ENCODE measurements around the gene ARFGAP3.
A peak's percentile ranks its signal among the peaks of the same experiment; 100 is the strongest.

Gene ARFGAP3, protein sequence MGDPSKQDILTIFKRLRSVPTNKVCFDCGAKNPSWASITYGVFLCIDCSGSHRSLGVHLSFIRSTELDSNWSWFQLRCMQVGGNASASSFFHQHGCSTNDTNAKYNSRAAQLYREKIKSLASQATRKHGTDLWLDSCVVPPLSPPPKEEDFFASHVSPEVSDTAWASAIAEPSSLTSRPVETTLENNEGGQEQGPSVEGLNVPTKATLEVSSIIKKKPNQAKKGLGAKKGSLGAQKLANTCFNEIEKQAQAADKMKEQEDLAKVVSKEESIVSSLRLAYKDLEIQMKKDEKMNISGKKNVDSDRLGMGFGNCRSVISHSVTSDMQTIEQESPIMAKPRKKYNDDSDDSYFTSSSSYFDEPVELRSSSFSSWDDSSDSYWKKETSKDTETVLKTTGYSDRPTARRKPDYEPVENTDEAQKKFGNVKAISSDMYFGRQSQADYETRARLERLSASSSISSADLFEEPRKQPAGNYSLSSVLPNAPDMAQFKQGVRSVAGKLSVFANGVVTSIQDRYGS

DNA sequence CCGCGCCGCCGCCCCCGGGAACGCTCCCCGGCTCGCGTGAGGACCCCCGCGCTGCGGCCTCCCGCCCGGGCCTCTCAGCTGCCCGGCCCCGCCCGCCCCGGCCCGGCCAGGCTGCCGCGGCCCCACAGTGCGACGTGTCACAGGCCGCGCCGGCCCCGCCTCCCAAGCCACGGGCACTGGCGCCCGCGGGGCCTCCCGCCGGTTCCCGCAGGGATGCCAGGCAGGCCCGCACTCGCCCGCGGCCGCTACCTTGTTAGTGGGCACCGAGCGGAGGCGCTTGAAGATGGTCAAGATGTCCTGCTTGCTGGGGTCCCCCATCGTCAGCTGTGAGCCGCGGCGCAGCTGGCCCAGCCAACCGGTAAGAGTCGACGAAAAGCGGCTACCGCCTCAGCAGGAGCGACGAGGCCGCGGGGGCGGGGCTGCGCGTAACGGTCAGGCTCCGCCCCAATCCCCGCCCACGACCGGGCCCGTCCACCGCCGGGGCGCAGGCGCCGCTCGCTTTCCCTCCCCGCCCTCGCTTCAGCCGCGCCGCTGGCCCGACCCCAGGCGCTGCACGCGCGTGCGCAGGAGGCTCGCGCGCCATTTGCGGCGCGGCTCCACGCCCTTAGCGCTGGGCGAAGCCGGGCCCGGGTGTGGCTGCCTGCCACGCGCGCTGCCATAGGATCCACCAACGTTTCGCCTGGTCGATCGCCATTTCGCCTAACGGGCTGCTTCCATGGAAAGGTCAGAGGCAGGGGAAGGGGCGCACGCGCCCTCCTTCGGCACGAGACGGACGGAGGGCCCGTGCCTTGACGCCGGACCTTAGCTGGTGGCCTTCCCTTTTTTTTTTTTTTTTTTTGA lies at the start of gene ARFGAP3:
TSS of gene ARFGAP3 (minus strand) at position 409 of the 840 bp plus-strand sequence. CDS start at position 318, 91 bp downstream.
- peak; percentile 86 to 92 for DNase-seq

DNA sequence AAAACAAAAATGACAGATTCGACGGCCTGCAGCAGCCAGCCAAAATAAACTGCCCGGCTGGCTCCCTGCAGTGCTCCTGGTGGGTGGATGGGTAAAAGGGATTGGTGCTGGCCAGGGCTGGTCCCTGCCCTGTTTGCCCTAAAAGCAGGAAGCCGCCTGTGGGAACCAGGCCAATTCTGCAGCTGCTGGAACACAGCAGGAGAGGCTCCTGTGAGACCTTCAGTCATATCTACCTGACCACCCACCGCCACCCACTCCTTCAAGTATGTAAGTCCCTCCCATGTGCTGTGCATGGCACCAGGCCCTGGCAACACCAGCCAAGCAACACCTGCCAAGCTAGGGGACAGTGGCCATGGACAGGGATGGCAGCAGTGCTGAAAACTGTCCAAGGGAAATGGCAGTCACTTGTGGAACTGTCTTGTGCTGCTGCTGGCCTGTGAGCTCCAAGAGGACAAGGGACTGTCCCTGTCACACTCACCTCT lies 48.7 kb upstream of the ARFGAP3 start:
- no peak for DNase-seq

DNA sequence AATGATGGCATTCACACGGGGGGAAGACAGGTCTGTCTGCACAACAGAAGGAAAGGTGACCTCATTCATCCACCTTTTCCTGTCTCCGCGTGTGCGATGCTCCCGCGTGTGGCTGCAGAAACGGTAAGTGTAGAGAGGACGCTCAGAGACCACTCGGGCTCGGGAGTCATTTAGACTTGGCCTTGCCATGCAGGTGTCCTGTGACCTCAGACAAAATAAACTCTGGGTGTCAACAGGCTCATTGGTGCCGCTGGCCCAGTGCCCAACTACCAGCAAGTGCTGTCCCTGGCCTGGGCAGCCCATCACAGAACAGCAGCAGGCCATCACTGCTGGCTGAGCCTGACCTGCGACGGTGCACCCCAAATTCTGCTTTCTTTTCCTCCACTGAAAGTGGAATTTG lies 48.1 kb upstream of the ARFGAP3 start:
- DNase-seq, result no peak

DNA sequence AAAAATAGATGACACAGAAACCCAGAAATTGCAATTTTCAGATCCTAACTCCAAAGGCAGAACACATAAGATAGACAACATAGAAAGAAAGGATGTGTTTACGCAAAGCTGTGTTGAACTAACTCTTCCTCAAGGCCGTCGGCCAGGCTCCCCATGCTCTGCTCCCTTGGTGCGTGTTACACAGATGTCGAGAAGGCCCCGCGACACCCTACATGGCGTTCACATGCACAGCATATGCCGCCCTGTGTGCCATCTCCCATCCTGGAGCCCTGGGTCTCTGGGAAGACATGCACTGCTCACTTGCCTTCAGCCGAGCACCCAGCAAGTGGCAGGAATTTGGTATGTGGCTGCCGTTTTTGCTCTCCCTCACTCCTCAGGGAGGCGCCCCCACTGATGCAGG lies 47.0 kb upstream of the ARFGAP3 start:
- no peak for DNase-seq

DNA sequence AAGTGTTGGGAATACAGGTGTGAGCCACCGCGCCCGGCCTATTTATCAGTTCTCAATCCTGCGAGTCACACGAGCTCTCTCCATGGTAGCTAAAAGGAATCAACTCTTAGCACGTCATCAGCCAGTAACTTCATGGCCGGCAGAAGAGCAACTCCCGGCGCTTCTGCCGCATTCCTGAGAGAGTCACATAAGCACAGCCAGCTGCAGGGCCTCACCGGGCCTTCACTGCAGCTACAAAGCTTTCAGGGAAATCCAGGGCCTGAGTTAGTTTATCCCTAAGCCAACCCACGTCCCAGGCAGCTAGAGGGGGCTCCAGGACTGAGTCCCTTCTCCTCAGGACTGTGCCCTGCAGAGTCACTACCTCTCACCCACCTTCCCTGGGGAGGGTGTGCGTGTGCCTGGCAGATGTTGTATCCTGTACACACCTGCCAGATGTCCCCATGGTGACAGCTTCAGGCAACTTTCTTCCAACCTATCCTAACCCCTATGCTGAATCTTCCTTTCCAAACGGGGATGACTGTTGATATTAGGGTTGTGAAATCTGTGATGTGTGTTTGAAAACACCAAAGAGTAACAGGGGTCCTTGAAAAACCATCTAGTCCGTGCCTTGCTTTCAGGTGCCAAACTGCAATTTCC lies 45.9 kb upstream of the ARFGAP3 start:
- DNase-seq, result no peak

DNA sequence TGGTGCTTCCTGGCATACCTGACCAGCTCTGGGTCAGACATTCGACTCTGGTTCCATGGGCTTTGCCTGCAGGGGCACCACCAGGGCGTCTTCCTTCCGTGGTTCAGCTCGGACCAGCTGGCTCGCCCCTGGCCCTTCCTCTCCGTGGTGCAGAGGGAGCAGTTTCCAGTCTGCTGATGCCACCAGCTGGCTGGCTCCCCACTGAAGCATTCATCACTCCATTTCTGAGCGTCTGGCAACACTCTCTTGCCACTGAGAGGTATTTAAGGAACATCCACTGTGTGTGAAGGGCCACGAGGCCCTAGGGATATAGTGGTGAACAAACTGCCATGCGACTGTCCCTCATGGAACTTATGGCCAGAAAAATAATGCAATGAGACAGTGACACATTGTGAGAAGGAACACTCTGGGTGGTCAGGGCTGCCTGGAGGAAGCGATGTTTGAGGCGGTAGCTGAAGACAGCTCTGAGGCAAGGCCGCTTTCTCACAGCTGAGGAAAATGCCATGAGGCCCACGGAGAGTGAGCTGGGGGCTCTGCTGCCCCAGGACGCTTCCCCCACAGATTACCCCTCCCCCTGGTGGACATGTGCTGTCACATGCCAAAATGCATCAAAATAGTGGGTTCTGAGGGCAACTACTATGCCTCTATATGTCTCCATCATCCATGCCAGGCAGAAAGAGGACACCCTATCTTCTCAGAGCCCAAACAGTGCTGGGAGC lies 44.9 kb upstream of the ARFGAP3 start:
- no peak for DNase-seq

DNA sequence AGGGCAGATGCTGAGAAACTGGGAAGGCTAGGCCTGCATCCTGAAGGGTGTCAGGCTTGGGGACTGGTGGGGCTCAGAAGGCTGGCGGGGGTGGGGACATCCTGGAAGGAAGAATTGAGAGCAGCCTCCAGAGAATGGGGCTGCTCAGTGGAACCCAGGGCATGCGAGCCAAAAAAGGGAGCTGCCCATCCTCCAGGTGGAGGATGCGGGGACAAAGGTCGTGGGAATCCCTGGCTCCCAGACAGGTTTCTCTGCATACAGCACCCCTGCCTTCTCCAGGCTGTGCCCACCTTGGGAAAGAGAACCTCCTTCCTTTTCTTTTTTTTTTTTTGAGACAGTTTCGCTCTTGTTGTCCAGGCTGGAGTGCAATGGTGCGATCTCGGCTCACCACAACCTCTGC lies 40.9 kb upstream of the ARFGAP3 start:
- no peak for DNase-seq

DNA sequence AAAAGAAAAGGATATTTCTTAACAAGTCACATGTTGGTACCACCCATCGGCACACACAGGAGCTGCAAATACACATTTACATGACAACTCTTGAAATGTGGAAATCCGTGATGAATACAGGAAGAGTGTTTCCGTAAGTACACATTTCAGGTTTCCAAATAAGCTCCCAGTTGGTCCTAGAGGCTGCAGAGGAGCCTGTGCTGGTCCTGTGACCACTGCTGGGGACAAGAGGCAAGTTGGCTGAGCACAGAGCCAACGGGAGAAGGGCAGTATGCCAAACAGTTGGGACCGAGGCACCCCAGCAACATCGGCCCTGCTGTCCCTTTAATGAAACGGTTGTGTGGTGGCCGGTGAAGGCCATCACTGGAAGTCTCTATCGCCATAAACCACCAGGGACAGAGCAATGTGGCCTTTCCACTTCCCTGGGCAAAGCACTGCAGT lies 38.5 kb upstream of the ARFGAP3 start:
- peak in 1 of 2 donors; percentile 10 for DNase-seq

DNA sequence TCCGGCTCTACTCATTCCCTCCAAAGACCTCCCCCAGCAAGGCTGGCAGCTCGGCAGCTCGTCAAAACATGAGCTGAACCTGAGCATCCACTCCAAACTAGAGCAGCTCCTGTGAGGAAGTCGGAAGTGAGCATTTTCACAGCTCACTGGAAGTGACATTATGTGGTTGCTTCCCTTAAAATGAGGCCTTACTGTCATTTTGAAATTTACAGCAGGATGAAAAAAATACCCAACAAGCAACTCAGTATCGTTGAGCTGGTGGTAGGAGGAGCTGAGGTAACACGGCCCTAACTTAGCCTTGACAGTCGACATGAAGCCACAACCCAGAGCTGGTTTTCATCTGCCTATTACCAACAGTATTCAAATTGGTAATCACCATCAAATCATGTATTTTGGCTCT lies 38.0 kb upstream of the ARFGAP3 start:
- DNase-seq, result peak in 1 of 2 donors; percentile 64

DNA sequence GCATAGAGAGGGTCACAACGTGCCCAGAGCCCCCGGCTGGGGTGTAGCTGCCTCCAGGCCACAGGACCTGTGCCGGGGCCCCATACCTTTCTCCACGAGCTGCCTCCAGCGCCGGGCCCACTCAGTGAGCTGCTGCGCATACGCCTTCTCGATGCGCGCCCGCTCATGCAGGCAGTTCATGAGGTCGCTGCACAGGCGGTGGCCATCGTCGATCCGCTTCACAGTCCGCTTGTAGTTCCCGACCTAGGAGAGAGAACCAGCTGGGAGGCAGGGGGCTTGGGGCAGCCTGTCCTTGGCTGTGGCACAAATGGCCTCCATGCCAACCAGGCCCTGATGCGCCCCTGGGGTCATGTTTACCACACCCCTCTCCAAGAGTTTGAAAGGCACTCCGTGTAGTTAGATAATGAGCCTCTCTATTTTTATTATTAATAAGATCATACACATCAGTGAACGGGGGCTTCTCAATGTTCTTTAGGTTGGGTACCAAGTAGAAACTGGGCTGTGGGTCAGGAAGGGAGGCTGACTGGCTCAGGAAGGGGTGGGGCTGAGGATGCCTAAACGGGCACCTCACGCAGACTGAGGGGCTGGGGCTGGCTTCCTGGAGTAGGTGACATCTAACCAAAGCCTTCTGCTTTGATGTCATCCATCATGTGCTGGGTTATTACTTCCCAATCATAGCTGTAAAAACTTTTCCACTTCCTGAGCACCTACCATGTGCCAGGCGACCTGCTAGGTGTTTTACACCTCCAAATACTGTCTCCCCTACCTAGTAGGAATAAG lies 36.5 kb upstream of the ARFGAP3 start:
- DNase-seq, result no peak

DNA sequence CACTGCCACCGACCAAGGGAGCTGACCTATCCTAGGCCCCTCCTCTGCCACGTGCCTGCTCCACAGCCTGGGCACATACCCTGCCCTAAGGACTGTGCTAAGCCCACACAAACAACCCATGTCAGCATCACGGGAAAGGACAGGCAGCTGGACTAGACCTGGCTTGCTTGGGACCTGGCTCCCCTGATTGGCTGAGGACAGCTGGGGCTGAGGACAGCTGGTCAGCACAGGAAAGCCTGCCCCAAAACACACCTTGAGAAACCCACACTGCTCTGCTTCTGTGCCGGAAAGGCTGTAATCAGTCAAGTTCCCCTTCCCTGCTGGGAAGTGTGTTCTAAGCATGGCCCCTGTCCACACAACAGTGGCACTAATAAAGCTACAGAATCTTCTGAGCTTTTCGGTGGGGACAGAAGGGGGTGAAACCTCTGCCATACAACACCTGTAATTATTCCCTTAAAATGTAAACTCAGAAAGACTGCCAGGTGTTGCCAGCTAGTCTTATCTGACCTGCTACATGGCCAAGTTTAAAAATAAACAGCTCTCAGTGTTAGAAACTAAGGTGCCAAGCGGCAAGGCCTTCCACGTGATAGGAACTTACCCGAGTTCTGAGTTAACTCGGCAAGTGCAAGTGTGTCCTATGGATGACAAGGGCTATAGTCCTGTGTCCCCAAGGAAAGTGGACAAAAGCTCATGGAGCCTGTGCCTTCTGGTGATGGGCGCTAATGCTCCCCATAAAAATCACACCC lies 35.7 kb upstream of the ARFGAP3 start:
- DNase-seq, result no peak

DNA sequence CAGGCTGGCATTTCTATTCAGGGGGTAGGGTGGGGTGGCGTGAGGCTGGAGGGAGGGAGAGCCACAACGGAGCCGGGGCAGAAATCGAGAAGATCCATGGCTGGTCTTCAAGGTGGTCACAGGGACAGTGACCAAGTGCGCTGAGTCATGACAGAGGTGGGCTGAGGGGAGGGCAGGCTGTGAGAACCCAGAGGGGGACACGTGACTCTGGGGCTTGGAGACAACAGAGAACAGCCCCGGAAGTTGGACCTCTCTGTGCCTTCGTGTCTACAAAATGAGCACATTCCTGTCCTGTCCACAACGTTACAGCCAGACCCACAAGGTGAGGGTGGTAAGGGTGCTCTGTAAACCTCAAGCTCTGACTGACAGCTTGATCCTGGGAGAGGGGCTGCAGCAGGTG lies 35.1 kb upstream of the ARFGAP3 start:
- no peak for DNase-seq

DNA sequence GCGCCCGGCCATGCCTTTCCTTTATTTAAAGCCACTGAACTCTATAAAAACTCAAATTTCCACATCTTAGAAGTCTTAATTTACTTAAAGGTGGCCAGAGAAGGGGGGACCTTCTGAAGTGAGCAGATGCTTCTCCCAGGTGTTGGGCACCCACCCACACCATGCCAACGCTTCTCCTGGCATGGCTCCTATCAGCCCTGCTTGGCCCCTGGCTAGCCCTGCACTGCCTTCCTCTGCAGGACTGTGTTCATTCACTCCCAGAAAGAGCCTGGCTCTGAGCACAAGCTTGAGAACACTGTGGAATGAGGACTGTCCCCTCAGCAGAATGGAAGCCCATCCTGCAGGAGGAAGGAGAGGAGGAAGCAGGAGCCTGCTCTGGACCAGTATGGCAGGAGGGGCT lies 34.6 kb upstream of the ARFGAP3 start:
- no peak for DNase-seq

DNA sequence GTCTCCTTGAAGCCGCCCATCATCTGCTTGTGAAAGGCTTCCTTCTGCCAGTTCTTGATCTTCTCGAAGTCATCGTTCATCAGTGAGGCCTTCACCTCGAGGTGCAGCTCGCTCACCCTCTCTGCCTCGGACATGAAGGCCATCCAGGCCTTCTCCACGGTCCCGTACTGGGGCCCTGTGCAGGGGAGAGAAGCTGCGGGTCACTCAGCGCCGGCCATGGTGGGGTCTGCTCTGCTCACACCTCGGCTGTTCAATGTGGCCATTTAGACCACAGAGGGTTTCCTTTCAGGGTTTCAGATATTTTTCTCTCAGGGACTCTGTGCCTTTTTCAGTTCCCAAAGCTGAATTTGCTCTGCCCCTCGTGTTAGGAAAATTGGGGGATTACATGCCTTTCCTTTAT lies 33.9 kb upstream of the ARFGAP3 start:
- no peak for DNase-seq

DNA sequence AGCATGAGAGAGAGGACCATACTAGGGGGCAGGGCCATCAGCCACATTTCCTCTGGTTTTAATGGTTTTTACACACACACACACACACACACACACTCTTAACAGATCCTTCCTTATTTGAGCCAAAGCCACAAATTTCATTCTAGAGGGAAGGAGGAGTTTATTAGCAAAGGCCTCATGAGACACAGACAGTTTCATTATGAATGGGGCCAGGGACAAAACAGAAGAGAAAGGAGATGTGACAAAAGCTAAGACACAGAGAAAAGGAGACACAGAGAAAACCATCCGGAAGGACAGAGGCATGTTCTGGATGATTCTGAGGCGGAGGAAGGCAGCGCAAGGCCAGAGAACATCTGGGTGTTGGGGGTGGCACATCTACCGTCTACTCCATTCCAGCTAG lies 32.2 kb upstream of the ARFGAP3 start:
- peak; percentile 22 to 78 for DNase-seq

DNA sequence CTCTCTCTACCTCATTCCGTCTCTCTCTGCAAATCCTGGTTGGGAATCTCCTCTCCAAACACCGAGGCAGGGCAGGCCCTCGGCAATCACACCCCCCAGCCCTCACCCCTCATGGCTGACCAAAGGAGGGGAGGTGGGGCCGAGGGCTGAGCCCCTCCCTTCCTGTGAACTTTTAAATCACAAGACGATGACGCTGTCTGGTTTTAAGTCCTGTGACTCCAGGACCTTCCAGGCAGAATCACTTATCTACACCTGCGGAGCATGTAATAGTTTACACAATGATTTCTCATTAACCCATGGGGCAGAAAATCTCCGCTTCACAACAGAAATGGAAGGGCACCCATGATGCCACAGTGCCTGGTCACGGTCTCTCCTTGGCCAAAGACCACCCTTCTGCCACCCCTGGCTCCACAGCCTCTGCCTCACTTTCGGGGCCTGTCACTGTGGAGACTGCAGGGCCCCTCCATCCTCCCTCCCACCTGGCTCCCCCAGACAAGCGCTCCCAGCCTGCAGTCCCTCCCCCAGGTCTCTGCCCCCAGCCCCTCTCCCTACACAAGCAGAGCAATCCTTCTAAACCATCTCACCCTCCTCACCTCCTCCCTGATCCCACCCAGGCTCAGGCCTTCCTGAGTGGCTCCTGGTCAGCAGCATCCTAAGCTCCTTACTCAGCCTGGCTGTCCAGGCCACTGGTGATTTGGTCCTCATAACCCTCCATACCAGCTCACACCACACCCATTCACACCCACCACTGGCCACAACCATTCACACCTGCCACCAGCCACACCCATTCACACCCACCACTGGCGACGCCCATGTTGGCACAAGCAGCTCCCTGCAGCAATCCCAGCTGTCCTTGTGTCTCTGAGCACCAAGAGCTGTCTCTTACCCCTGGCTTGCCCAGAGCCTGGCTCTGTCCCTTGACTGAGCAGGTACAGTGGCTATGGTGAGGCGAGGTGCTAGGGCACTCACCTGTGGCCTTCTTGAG lies 30.7 kb upstream of the ARFGAP3 start:
- no peak for DNase-seq

DNA sequence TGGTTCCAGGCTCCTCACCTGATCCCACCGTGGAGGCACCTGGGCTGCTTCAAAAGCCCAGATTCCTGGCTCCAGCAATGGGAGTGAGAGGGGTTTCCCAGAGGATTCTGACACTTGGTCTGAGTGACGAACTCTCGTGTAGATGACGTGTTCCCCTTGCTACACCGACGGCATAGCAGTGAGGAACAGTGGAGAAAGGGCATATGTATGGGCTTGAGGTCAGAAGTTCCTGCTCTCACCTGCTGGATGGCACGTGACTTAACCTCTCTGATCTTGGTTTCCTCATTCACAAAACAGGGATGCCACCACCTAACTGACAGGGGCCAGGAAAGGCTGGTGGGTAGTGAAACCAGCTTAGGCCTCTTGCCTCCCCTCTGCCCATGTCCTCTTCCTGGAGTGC lies 30.0 kb upstream of the ARFGAP3 start:
- DNase-seq, result no peak

DNA sequence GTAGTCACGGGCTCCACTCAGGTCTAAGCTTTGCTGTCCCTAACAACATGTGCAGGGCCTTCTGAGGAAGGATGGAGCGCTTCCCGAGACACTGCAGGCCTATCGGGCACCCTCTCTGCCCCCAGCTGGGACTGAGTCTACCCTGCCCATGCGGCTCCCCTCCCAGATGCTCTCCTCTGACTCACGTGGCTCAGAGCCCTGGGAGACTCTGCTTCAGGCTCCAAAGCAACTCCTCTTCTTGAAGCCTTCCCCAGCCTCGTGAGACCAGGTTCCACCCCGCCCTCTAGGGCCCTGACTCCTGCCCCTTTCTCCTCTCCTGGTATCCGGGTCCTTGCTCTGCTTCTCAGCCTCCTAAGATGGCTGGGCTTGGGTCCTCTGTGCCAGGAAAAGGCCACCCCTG lies 28.4 kb upstream of the ARFGAP3 start:
- DNase-seq, result no peak

DNA sequence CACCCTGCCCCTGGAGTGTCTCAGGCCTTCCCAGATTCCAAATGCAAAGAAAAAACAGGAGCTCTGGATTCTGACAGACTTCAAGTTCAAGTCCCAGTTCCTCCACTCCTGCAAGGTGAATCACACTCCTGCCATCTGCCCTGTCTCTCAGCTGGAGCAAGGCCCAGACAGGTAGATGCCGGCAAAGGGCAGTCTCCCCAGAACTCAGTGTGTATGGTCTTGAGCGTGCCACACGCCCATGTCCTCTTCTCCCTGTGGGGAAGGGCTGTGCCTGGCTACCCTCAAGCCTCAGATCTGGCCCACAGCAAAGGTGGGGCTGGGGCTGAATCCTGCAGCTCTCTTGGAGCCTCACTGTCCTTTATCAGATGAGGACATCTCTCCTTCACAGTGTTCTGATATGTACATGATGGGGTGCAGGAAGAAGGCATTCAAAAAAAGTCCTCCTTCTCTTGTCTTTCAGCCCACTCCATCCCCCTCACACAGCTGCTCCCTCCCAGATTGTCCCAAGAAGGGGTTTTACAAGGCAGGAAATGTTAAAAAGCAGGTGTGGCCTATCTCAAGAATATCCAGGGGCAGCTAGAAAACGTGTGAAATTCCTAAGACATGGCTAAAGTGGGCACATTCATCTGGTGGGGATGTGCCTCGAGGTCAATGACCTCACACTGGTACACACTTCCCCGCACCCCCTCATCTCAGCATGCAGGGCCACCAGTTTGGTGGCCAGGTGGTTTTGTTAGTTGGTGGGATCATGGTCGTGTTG lies 27.7 kb upstream of the ARFGAP3 start:
- no peak for DNase-seq

All from bone marrow (tissue), 2 donors.